ENCODE results near the gene IVD. TPM values are rescaled to one million over a fixed set of nuclear protein-coding genes. Genes with fewer than 3 reads are reported as not detected.

Gene IVD
- polyA plus RNA-seq, 1 donor from 2014 or later = 28.6 TPM

GRCh38 chr15:40365624-40366456 is 39.8 kb upstream of the IVD start:
- H3K36me3 ChIP-seq (ENCODE audit: insufficient read depth, low read length) = peaks cover 6% of the 10 kb centered on the region
- no peak overlapping the region for H2AFZ ChIP-seq (ENCODE audit: low read depth, low read length)
- no peak for TF ChIP-seq REST (IDR thresholded peaks at IDR 0.05; ENCODE audit: borderline replicate concordance)
- TF ChIP-seq POLR2AphosphoS5 (IDR thresholded peaks at IDR 0.05) = no peak
- no peak for TF ChIP-seq EZH2 (IDR thresholded peaks at IDR 0.05; ENCODE audit: borderline replicate concordance, insufficient read depth, low read length, poor library complexity, severe bottlenecking)
- TF ChIP-seq TAF1 (IDR thresholded peaks at IDR 0.05; ENCODE audit: low read depth) = no peak
- TF ChIP-seq EP300 (conservative IDR thresholded peaks at IDR 0.05; ENCODE audit: poor library complexity, severe bottlenecking) = no peak
- no peak for TF ChIP-seq CTCF (IDR thresholded peaks at IDR 0.05; ENCODE audit: poor library complexity, severe bottlenecking)
- no peak for TF ChIP-seq RAD21 (conservative IDR thresholded peaks at IDR 0.05)
- TF ChIP-seq SMC3 (conservative IDR thresholded peaks at IDR 0.05; ENCODE audit: poor library complexity) = no peak
- TF ChIP-seq MXI1 (conservative IDR thresholded peaks at IDR 0.05; ENCODE audit: poor library complexity, severe bottlenecking) = no peak
- no peaks in the 10 kb centered on the region for H3K9me3 ChIP-seq (ENCODE audit: low read length)
- H3F3A ChIP-seq (ENCODE audit: insufficient read depth, low read length, poor library complexity, severe bottlenecking) = no peaks in the 10 kb centered on the region
- H3K9me2 ChIP-seq (ENCODE audit: insufficient read depth, low read length) = no peaks in the 10 kb centered on the region
- H3K4me3 ChIP-seq (ENCODE audit: low read length) = no peak overlapping the region
- no peak overlapping the region for H3K9ac ChIP-seq (ENCODE audit: low read length)
- no peak overlapping the region for H3K4me2 ChIP-seq (ENCODE audit: low read length)
- H3K27me3 ChIP-seq (ENCODE audit: insufficient read depth, low read depth, low read length) = no peaks in the 10 kb centered on the region
- no peaks in the 10 kb centered on the region for H3K79me2 ChIP-seq (replicated peaks; ENCODE audit: insufficient read depth, low read length)
- H3K27ac ChIP-seq (ENCODE audit: low read length) = no peak overlapping the region
- no peaks in the 10 kb centered on the region for H4K20me1 ChIP-seq (ENCODE audit: insufficient read depth)

- Histone ChIP-seq H3K9me2 (ENCODE audit: insufficient read depth, low read length) (no peaks in the 10 kb centered on the region), H3K9me3 (ENCODE audit: low read length) (no peaks in the 10 kb centered on the region), H3K27me3 (ENCODE audit: insufficient read depth, low read depth, low read length) (no peaks in the 10 kb centered on the region), H3K79me2 (replicated peaks; ENCODE audit: insufficient read depth, low read length) (no peaks in the 10 kb centered on the region), H3K4me3 (ENCODE audit: low read length) (no peak overlapping the region), H3K9ac (ENCODE audit: low read length) (no peak overlapping the region), H3F3A (ENCODE audit: insufficient read depth, low read length, poor library complexity, severe bottlenecking) (no peaks in the 10 kb centered on the region), H3K36me3 (ENCODE audit: insufficient read depth, low read length) (peaks cover 6% of the 10 kb centered on the region), H4K20me1 (ENCODE audit: insufficient read depth) (no peaks in the 10 kb centered on the region), H3K27ac (ENCODE audit: low read length) (no peak overlapping the region), H2AFZ (ENCODE audit: low read depth, low read length) (no peak overlapping the region), H3K4me2 (ENCODE audit: low read length) (no peak overlapping the region)
- TF ChIP-seq MXI1 (conservative IDR thresholded peaks at IDR 0.05; ENCODE audit: poor library complexity, severe bottlenecking) (no peak), CTCF (IDR thresholded peaks at IDR 0.05; ENCODE audit: poor library complexity, severe bottlenecking) (no peak), RAD21 (conservative IDR thresholded peaks at IDR 0.05) (no peak), SMC3 (conservative IDR thresholded peaks at IDR 0.05; ENCODE audit: poor library complexity) (no peak), EZH2 (IDR thresholded peaks at IDR 0.05; ENCODE audit: borderline replicate concordance, insufficient read depth, low read length, poor library complexity, severe bottlenecking) (no peak)
Measured at GRCh38 chr15:40366457-40367370, 38.9 kb upstream of the IVD start.

Data from neural cell (in vitro differentiated cells).